ENCODE data around the gene NPS. TPM values are rescaled to one million over a fixed set of nuclear protein-coding genes. Genes with fewer than 3 reads are reported as not detected.

NPS gene
- polyA plus RNA-seq, 3 donors from 2014 or later = not detected

Other genes starting within 250 kb of the NPS start
- not detected for gene FOXI2, start 187.9 kb downstream of the NPS start, polyA plus RNA-seq